ENCODE data around the gene KMT5C.

Gene KMT5C

DNA sequence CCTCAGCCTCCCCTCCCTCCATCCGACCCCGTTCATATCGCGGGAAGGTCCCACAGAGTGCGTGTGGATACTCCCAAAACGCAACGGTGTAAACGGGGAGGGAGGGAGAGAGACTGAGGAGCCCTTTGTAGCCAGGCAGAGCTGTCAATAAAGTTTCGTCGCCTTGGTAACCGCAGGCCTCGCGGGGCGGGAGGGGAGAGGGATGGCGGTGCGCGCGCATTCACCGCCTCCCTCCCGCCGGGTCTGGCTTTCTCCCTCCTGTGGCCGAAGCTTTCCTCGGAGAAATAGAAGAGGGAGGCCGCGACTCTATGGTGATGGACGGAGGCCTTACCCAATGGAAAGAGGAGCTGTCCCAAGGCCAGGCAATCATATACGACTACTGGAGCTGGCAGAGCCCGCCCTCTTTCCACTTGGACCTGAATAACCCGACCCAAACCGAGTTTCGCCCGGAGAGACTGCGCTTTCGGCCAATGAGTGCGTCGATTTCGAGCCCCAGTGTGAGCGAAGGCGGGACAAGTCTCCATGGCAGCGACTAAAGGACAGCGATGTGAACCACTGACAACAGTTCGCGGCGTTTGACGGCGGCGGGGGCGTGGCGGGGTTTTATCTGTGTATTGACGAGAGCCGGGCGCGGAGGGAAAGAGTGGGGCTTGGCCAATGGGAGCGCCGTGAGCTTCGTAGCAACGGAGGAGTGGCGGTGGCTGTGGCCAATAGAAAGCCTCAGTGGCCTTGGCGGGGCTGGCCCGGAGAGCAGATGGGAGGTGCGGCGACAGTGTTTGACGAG lies at the start of gene KMT5C:
TSS of gene KMT5C (plus strand) at position 772 of the 784 bp plus-strand sequence. CDS start 2,061 bp downstream, outside the sequence.
- peak; percentile 100 for DNase-seq

GRCh38 chr19:55297267-55297666 lies 42.4 kb upstream of the KMT5C start:
- DNase-seq = no peak

DNA sequence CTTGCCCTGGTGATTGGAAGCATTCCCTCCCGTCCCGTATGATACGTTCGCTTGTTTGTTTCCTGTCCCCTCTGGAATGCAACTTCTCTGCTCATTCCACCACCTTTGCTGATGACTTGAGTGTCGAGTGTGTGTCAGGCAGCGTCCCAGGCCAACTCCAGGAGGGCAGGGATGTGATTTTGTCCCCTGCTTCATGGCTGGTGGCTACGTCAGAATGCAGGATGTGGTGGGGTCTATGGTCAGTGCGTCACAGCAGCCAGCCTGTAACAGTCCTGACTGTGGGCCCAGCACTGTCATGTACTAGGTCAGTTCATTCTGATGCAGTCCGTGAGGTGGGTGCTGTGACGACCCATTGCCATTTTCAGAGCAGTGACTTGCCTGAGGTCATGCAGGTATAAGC lies 39.7 kb upstream of the KMT5C start:
- no peak for DNase-seq

GRCh38 chr19:55300886-55301458 lies 38.7 kb upstream of the KMT5C start:
- no peak for DNase-seq

GRCh38 chr19:55301459-55302317 lies 38.0 kb upstream of the KMT5C start:
- no peak for DNase-seq

DNA sequence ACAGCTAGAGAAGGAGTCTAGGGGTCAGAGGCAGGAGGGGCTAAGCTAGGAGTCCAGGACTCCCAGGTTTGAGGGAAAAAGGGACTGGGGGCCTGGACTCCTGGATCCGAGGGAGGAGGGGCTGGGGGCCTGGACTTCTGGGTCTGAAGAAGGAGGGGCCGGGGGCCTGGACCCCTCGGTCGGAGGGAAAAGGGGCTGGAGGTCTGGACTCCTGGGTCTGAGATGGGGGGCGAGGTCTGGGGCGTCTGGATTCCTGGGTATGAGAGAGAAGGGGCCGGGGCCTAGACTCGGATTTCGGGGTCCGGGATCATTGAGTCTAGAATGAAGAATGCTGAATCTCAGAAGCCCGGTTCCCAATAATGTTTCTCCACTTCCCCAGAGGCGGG lies 37.4 kb upstream of the KMT5C start:
- DNase-seq = no peak

DNA sequence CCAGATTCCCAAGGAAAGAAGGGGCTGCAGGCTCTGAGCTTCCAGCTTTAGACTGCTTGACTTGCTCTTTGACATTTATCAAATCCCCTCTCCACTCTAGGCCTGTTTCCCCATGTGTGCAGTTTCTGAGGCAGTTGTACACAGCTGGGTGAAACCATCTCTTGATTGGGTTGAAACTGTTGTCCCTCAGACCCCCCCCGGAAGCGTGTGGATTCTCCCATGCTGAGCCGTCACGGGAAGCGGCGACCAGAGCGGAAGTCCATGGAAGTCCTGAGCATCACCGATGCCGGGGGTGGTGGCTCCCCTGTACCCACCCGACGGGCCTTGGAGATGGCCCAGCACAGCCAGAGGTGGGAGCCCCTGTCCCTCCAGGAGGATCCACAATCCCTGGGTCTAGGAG lies 36.2 kb upstream of the KMT5C start:
- DNase-seq = no peak

GRCh38 chr19:55304279-55304978 lies 35.2 kb upstream of the KMT5C start:
- no peak for DNase-seq

DNA sequence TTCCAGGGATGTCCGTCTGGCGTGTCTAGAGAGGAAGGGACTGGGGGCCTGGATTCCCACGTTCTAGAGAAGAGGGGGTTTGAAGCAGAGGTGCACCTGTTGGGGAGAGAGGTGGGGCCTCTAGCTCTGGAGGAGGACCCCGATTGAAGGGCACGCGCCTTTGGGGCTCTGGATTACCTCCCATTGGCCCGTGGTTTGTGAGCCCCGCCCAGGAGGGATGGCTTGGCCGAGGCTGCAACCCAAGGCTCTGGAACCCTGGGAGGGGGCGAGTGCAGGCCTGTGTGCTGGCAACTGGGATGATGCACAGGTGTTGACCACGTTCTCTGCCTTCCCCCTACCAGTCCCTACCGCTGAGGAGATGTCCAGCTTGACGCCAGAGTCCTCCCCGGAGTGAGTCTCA lies 34.7 kb upstream of the KMT5C start:
- no peak for DNase-seq

GRCh38 chr19:55305491-55305890 lies 34.2 kb upstream of the KMT5C start:
- DNase-seq = no peak

DNA sequence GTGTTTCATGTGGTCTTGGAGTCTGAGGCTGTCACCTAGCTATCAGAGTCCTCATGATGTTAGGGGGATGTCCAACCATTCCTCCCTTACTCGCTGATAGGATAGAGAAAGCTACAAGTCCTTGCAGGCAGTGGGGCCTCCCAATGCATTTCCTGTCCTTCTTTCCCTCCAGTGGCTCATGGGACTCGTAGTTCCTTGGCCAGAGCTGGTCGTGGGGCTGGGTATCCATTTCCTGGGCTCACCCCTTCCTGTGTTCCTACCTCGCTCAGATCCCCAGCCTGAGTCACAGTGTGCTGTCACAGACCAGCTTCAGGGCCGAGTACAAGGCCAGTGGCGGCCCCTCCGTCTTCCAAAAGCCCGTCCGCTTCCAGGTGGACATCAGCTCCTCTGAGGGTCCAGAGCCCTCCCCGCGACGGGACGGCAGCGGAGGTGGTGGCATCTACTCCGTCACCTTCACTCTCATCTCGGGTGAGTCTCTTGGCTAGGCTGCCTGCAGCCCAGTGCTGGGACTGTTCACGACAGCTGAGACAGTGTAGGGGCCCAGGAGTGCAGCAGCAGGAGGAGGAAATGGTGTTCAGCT lies 33.6 kb upstream of the KMT5C start:
- DNase-seq = no peak

DNA sequence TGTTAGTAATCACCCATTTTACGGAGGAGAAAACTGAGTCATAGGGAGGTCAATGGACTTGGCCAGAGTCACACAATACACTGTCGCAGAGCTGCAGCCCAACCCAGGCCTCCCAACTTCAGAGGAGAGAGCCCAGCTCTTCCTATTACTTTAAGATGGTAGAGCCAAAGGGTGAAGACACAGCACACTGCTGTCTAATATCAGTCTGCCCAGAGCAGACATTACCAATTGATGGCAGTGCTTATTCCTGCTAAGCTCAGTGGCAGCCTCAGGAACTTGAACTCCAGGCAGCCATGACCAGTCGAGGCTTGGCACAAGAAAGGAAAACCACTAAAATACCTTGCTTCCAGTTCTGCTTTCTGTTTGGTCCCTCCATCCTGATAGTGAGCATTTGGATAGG lies 33.0 kb upstream of the KMT5C start:
- DNase-seq = no peak

DNA sequence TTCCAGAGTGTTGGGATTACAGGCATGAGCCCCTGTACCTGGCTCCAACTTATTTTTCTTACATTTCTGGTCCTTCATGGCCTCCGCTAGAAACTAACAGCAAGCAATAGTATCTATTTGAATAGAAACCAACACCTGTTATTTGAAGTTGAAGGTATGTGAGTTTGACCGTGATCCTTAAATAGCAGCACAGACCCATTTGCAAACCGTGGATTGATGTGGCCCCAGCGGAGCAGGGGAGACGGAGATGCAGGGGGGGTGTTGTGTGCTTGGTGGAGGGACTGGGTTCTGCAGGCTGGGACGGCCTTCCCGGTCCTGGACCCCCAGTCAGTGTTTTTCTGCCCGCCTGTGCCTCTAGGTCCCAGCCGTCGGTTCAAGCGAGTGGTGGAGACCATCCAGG lies 31.4 kb upstream of the KMT5C start:
- DNase-seq = no peak

GRCh38 chr19:55309448-55309847 lies 30.2 kb upstream of the KMT5C start:
- DNase-seq = no peak

GRCh38 chr19:55310498-55310897 lies 29.2 kb upstream of the KMT5C start:
- no peak for DNase-seq

GRCh38 chr19:55311397-55311796 lies 28.3 kb upstream of the KMT5C start:
- DNase-seq = no peak

GRCh38 chr19:55311797-55312196 lies 27.9 kb upstream of the KMT5C start:
- no peak for DNase-seq

DNA sequence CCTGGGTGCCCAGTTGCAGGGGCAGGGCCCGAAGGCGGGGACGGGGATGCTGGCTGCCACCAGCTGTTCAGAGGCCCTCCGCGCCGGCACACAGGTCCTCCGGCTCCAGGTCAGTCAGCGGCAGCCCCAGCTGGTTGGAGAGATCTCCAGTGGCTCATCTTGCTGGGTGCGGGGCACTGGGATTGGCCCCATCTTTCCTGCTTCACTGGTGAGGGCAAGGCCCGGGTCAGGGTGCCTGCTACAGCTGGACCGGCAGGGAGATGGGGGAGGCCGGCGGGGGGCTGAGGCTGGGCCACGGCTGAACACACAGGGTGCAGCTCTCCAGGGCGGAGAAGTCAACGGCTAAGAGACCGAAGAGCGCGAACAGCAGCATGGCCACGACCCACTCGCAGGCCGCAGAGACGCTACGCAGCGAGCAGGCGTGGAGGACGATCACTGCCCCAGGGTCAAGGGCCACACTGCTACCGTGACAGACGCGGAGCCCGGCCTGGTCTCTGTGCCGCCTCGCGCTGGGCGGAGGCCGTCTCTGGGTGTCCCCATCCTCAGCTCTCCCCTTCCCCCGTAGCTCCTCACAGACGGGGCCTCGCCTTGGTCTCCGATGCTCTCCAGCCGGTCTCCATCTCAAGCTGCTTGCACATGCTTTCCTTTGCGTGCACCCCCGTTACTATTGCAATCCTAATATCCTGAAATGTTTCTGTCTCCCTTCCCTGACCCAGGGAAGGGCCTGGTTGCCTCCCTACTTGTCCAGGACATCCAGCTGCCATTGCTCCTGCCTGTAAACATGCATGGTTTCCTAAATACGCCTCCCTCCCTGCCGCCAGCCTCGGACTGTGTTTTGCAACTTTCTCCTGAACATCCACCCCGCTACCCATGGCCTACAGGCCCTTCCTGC lies 26.8 kb upstream of the KMT5C start:
- no peak for DNase-seq

- DNase-seq = no peak
These were observed 25.3 kb upstream of the KMT5C start for GRCh38 chr19:55314396-55314795.

GRCh38 chr19:55315956-55316525 lies 23.6 kb upstream of the KMT5C start:
- DNase-seq = no peak

DNA sequence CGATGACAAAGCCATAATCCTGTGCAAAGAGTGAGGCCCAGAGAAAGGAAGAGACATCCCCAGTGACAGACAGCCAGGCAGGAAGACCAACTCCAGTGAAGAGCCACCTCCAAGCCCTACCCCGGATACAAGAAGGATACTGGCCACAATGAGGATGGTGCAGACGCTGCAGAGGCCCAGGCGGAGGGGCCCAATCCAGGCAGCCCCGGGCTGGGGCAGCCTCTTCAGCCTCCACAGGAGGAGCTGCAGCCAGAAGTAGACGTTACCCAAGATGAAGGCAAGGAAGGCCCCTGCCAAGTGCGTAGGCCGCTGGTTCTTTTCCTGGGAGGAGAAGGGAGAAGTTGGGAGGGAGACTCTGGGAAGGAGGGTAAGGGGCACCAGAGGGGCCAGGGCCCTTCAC lies 23.0 kb upstream of the KMT5C start:
- no peak for DNase-seq

Measured in NCI-H446 treated with DMSO at 0.1 percent for 48 hours (cell line).